Activated B cell treated with CpG ODN at 0.5 μM for 24 hours (primary cell): Measurements from ENCODE around the gene STIMATE. TPM values are rescaled to one million over a fixed set of nuclear protein-coding genes. Genes with fewer than 3 reads are reported as not detected.

ENCODE experiments used
- total RNA-seq: library from RNA; stranded (reverse); gene quantifications from 2 replicates; pipeline ENCODE4 v1.2.3, GENCODE V29; 2022

Gene STIMATE
- total RNA-seq, 1 donor from 2014 or later = 25.8 TPM

Other genes starting within 250 kb of the STIMATE start
- 60.0 and 62.1 TPM in 2 replicates for gene PBRM1, start 211.6 kb downstream of the STIMATE start, total RNA-seq
- 137 and 145 TPM in 2 replicates for gene GNL3, start 211.5 kb downstream of the STIMATE start, total RNA-seq
- 20.4 and 22.2 TPM in 2 replicates for gene GLT8D1, start 191.8 kb downstream of the STIMATE start, total RNA-seq
- 78.0 and 79.4 TPM in 2 replicates for gene SPCS1, start 191.4 kb downstream of the STIMATE start, total RNA-seq
- 23.0 and 24.5 TPM in 2 replicates for gene NEK4, start 126.6 kb downstream of the STIMATE start, total RNA-seq
- 0.42 and 0.80 TPM in 2 replicates for gene ITIH1, start 119.9 kb downstream of the STIMATE start, total RNA-seq
- gene ITIH3, start 102.8 kb downstream of the STIMATE start, total RNA-seq = not detected in 2 replicates
- 15.4 and 15.7 TPM in 2 replicates for gene ITIH4, start 66.9 kb downstream of the STIMATE start, total RNA-seq
- gene MUSTN1, start 62.5 kb downstream of the STIMATE start, total RNA-seq = 0.83 and 1.6 TPM in 2 replicates
- 24.6 and 31.6 TPM in 2 replicates for gene SFMBT1, start 148.5 kb upstream of the STIMATE start, total RNA-seq
- 23.6 TPM in 2 replicates for gene RFT1, start 232.9 kb upstream of the STIMATE start, total RNA-seq